ENCODE measurements around the gene MSH5.
A peak's percentile ranks its signal among the peaks of the same experiment; 100 is the strongest.

The MSH5 gene

GRCh38 chr6:31752739-31753319 lies 13.0 kb downstream of the MSH5 start:
- no peak for DNase-seq (ENCODE audit: low read depth in 1 of 2, low spot score in 1 of 2)

GRCh38 chr6:31758281-31758680 lies 18.5 kb downstream of the MSH5 start:
- DNase-seq (ENCODE audit: low read depth in 1 of 2, low spot score in 1 of 2): no peak

GRCh38 chr6:31760790-31761189 lies 21.0 kb downstream of the MSH5 start:
- no peak for DNase-seq (ENCODE audit: low read depth in 1 of 2, low spot score in 1 of 2)

DNA sequence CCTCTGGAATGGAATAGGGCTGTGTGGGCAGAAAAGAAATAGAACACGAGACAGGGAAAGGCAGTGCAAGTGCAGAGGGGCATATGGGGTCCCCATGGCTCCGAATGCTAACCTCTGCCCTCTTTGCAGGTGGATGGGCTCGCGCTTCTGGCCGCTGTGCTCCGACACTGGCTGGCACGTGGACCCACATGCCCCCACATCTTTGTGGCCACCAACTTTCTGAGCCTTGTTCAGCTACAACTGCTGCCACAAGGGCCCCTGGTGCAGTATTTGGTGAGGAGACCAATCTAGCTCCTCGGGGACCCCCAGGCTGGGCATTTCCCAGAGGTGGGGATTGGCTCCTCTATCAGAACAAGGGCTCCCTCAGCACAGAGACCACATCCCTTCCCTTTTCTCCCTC lies 21.5 kb downstream of the MSH5 start:
- no peak for DNase-seq (ENCODE audit: low read depth in 1 of 2, low spot score in 1 of 2)

- DNase-seq (ENCODE audit: low read depth in 1 of 2, low spot score in 1 of 2): no peak
These were observed 22.6 kb downstream of the MSH5 start, which contains the start of gene SAPCD1 for GRCh38 chr6:31762356-31762755. Gene SAPCD1, plus strand, starts transcription at chr6:31762656. Its CDS starts 399 bp downstream, at chr6:31763055.

DNA sequence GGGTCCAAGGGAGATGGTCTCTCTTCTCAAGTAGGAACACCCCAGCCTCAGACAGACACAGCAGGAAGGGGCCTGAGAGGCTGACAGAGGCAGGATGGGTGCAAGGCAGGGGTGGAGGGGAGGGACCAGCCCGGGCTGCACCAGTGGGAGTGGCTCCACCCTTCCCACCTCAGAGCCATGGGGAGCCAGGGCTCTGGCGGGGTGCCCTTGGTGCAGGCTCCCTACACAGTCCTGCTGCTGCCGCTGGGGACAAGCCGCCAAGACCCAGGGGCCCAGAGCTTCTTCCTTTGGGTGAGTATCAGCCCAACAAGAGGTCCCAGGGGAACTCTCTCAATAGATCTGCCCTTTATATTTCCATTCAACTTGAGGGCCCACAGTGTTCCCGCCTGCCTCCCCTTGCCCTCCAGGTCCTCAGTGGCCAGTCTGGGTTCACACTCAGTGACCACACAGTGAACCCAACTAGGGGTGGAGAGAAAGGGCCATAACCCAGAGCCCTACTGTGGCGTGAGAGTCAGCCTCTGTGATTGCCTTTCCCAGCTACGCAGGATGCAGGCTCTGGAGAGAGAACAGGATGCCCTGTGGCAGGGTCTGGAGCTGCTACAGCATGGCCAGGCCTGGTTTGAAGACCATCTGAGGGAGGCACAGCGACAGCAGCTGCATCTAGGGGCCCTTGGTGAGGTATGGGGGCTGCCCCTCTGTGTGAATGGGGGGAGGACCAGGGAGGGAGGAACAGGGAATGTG lies 23.2 kb downstream of the MSH5 start:
- no peak for DNase-seq (ENCODE audit: low read depth in 1 of 2, low spot score in 1 of 2)

DNA sequence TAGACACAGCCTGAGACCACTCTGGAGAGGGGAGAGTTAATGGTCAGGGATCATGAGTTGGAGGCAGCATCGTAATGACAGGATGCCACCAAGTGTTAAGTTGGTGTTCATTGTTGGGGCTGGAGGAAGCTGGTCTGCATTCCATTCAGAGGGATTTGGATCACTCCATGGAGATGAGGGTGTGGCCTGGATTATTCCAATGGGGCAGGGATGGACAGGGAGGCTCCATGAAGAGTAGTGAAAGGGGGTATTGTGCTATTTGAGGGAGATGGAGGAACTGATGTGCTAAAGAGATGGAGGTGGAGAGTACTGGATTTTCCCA lies 23.8 kb downstream of the MSH5 start:
- no peak for DNase-seq (ENCODE audit: low read depth in 1 of 2, low spot score in 1 of 2)

GRCh38 chr6:31764198-31764597 lies 24.4 kb downstream of the MSH5 start:
- DNase-seq (ENCODE audit: low read depth in 1 of 2, low spot score in 1 of 2): no peak

DNA sequence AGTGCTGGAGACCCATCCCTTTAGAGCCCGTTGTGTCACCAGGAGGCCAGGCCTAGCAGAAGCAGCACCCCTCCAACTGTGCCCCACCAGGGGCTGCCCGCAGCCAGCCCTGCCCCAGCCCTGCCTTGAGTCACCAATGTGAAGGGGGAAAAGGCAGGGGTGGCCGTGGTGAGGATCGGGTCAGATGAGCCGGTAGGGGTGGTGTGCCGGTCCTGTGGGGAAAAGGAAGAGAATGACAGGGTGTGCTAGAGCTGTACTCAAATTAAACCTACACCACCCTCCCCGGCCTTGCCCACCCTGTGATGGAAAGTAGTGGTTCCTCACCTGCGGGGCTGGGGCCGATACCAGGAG lies 25.7 kb downstream of the MSH5 start:
- DNase-seq (ENCODE audit: low read depth in 1 of 2, low spot score in 1 of 2): no peak

- DNase-seq (ENCODE audit: low read depth in 1 of 2, low spot score in 1 of 2): no peak
These were observed 26.3 kb downstream of the MSH5 start for GRCh38 chr6:31765910-31766794.

GRCh38 chr6:31767096-31767645 lies 27.4 kb downstream of the MSH5 start:
- DNase-seq (ENCODE audit: low read depth in 1 of 2, low spot score in 1 of 2): no peak

DNA sequence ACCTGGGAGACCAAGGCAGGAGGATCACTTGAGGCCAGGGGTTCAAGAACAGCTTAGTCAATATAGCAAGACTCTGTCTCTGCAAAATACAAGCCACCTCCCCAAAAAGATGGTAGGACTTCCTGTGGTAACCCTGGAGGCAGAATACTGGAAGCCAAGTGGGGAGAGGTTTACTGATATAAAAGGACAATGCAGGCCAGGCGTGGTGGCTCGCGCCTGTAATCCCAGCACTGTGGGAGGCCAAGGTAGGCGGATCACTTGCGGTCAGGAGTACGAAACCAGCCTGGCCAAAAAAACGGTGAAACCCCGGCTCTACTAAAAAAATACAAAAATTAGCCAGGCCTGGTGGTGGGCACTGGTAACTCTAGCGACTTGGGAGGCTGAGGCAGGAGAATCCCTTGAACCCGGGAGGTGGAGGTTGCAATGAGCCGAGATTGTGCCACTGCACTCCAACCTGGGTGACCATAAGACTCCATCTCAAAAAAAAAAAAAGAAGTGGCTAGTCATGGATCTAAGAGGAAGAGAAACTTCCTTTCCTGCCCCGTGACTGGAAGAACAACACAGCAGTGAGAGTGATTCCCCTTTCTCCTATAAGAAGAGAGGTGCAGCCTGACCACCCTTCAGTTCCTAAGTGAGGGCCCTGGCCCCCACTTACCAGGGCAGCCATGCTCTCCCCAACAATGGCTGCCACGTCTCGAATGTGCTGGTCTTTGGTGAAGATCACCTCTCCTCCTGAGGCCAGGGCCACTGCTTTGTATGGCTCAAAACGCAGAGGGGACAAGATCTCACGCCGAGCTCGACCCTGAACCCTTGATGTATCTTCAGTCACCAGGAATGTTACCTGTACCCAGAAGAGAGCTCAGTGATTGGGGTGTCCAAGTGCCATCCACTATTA lies 28.8 kb downstream of the MSH5 start:
- DNase-seq (ENCODE audit: low read depth in 1 of 2, low spot score in 1 of 2): no peak

DNA sequence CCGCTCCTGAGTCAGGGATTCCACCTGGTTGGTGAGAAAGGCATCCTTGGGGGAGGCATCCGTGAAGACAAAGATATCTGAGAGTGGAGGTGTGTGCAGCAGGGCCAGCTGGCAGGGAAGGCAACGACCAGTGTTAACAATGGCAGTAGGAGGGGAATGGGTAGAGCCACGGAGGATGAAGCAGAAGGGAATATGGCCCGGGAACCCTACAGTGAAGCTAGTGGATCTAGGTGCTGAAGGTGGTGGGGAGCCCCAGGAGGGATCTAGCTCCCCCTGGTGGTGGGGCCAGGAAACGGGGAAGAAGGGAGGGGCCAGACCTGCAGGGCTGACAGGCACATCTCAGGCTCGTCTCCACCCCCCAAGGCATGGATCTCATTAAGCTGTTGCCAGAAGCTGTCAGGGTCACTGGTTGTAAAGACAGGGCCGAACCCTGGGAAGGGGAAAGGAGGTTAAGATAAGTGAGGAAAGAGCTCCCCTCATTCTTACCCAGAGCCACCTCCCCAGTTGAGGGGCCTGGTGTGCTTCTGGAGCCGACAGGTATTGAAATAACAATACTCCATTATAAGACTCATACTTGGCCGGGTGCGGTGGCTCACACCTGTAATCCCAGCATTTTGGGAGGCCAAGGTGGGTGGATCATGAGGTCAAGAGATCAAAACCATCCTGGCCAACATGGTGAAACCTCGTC lies 30.0 kb downstream of the MSH5 start:
- peak; percentile 62 to 65 for DNase-seq (ENCODE audit: low read depth in 1 of 2, low spot score in 1 of 2)

- DNase-seq (ENCODE audit: low read depth in 1 of 2, low spot score in 1 of 2): no peak
These were observed 31.1 kb downstream of the MSH5 start for GRCh38 chr6:31770860-31771259.

DNA sequence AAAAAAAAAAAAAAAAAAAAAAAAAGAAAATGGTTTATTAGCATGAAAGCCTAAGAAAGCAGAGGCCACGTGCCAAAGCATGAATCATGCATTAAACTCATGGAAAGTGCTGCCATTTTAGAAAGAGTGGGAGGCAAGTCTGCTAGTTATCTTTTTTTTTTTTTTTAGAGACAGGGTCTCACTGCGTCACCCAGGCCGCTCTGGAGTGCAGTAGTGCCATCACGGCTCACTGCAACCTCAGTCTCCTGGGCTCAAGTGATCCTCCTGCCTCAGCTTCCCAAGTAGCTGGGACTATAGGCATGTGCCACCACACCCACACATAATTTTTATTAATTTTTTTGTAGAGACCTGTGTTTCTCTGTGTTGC lies 32.2 kb downstream of the MSH5 start:
- no peak for DNase-seq (ENCODE audit: low read depth in 1 of 2, low spot score in 1 of 2)

- no peak for DNase-seq (ENCODE audit: low read depth in 1 of 2, low spot score in 1 of 2)
These were observed 35.4 kb downstream of the MSH5 start for GRCh38 chr6:31775184-31775583.

DNA sequence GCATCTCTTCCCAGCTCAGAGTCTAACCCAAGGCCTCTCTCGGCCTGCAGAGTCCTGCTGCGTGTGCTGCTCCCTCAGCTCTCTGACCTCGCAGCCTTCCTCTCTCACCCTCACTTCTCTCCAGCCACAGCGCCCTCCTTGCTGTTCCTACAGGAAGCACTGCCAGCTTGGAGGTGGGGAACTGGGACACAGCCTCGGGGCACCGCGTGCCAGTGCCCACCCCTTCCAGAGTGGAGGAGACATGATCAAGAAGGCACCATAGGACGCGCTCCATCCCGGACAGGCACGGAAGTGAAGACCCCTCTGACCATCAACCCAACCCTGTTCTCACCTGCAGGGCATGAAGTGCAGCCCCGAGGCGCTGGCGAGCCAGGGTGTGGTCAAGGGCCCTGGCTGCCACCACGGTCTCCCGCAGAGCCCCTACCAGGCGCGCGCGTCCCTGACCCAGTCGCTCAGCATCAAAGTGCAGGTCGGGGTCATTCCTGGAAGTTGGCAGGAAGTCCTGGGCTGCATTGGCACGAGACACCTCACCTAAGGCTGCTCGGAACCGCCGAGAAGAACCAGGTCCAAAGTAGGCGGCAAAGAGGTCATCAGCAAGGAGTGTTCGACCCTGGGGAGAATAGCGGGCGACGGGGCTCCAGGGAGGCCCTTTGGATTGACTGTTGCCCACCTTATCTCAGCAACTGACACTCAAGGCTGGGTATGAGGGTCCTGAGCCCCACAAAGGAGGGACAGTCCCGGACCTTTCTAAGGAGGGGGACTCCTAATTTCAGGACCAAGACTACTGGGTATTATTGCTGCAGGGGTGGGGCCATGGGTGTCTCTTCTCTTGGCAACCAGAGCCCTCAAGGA lies 36.1 kb downstream of the MSH5 start:
- no peak for DNase-seq (ENCODE audit: low read depth in 1 of 2, low spot score in 1 of 2)

- DNase-seq (ENCODE audit: low read depth in 1 of 2, low spot score in 1 of 2): no peak
These were observed 36.7 kb downstream of the MSH5 start for GRCh38 chr6:31776485-31776988.

DNA sequence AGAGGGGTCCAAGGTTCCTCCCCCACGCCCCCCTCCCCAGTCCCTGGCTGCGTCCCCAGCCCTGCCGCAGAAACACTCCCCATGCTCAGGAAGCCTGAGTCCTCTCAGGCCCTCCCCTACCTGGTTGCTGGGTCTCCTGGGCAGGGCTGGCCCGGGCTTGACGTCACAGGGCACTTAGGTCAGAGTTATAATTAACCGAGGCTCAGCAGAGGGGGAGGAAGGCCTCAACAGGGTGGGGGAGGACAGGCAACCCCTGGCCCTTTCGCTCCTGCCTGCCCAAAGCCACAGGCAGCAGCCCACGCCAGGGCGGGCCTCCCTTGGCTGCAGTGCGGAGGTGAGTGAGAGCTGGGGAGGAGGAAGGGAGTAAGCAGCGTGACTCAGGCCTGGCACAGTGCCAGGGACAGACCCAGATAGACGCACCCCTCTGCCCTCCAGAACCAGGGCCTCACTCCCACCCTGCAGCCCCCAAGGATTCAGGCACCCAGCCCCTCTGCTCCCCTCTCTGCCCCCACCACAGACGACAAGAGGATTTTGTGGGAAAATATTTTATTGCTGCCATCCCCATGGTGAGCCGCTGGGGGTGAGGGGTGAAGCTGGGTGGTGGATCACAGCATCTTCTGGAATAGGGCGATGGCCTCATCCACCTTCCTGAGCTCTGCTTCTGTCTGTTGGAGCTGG lies 37.3 kb downstream of the MSH5 start, which contains the start of gene VWA7:
TSS of gene VWA7 (minus strand) at position 340 of the 678 bp plus-strand sequence. CDS start 549 bp downstream, outside the sequence.
- peak; percentile 35 to 70 for DNase-seq (ENCODE audit: low read depth in 1 of 2, low spot score in 1 of 2)
